Panc1 (cell line): ENCODE measurements around the gene CYP4X1.

Source experiments
- CTCF ChIP-seq: fragments of 450-650 bp; IDR thresholded peaks from 2 replicates; pipeline ENCODE4 v1.5.1; 2017; ENCODE audit warnings: mild to moderate bottlenecking
- POLR2AphosphoS5 ChIP-seq: IDR thresholded peaks from 2 replicates; pipeline ENCODE4 v1.6.1; 2012; ENCODE audit warnings: mild to moderate bottlenecking, low read depth, low read length, moderate library complexity
- REST ChIP-seq, 2 experiments: IDR thresholded peaks; 2 replicates each; pipeline ENCODE4 v1.6.1; 2011 to 2012; ENCODE audit warnings: low read depth in 2 of 2, control low read depth in 1 of 2, low read length in 1 of 2, mild to moderate bottlenecking in 1 of 2, moderate library complexity in 1 of 2; ENCODE audit not compliant: insufficient read depth in 1 of 2

- TF ChIP-seq CTCF (peak; percentile 50; the same call in 1 of the 2 replicates), REST (IDR thresholded peaks at IDR 0.05; ENCODE audit: insufficient read depth in 1 of 2, low read depth in 2 of 2, low read length in 1 of 2) (no peak), POLR2AphosphoS5 (no peak)
Observed at GRCh38 chr1:47002211-47002610, 21.3 kb upstream of the CYP4X1 start.
